SK-N-SH treated with all-trans-retinoic acid at 6 μM for 48 hours (cell line): ENCODE results near the gene RASD2.

Source experiments
- ATAC-seq: fragments of 200-7000 bp; cut with Tn5 transposase; 3 replicates; pipeline ENCODE4 v1.9.1; 2020; ENCODE audit warnings: mild to moderate bottlenecking, moderate library complexity
- ARNTL ChIP-seq: fragments of 450-650 bp; formaldehyde crosslinking; IDR thresholded peaks from 2 replicates; pipeline ENCODE4 v1.5.0; 2020; ENCODE audit warnings: low read depth, mild to moderate bottlenecking, moderate library complexity, borderline replicate concordance
- BACH2 ChIP-seq: fragments of 250-450 bp; sonication (Bioruptor Pico); IDR thresholded peaks from 2 replicates; pipeline ENCODE4 v1.9.0; 2021; ENCODE audit warnings: mild to moderate bottlenecking, borderline replicate concordance
- CREB5 ChIP-seq: fragments of 250-450 bp; sonication (Bioruptor Pico); IDR thresholded peaks from 2 replicates; pipeline ENCODE4 v1.5.1; 2020; ENCODE audit warnings: low read depth, mild to moderate bottlenecking, moderate library complexity
- CSDC2 ChIP-seq: fragments of 250-450 bp; sonication (Bioruptor Pico); IDR thresholded peaks from 2 replicates; pipeline ENCODE4 v1.5.0; 2020; ENCODE audit warnings: mild to moderate bottlenecking, moderate library complexity
- ESRRG ChIP-seq: fragments of 250-450 bp; sonication (Bioruptor Pico); IDR thresholded peaks from 2 replicates; pipeline ENCODE4 v1.6.1; 2021; ENCODE audit warnings: mild to moderate bottlenecking
- ISL1 ChIP-seq: fragments of 250-450 bp; sonication (Bioruptor Pico); IDR thresholded peaks from 2 replicates; pipeline ENCODE4 v2.1.2; 2022; ENCODE audit warnings: mild to moderate bottlenecking, moderate library complexity
- OSR1 ChIP-seq: fragments of 250-450 bp; sonication (Bioruptor Pico); IDR thresholded peaks from 2 replicates; pipeline ENCODE4 v1.8.0; 2022; ENCODE audit warnings: moderate library complexity, mild to moderate bottlenecking, inconsistent platforms
- PATZ1 ChIP-seq: fragments of 250-450 bp; sonication (Bioruptor Pico); IDR thresholded peaks from 2 replicates; pipeline ENCODE4 v1.8.0; 2020; ENCODE audit warnings: mild to moderate bottlenecking, moderate library complexity, borderline replicate concordance
- POU6F1 ChIP-seq: fragments of 250-450 bp; sonication (Bioruptor Pico); IDR thresholded peaks from 2 replicates; pipeline ENCODE4 v1.8.0; 2021; ENCODE audit warnings: low read depth, mild to moderate bottlenecking, moderate library complexity, borderline replicate concordance
- PPARA ChIP-seq: fragments of 250-450 bp; sonication (Bioruptor Pico); IDR thresholded peaks from 2 replicates; pipeline ENCODE4 v1.5.0; 2020; ENCODE audit warnings: mild to moderate bottlenecking, borderline replicate concordance
- SNAI2 ChIP-seq: fragments of 250-450 bp; sonication (Bioruptor Pico); IDR thresholded peaks from 2 replicates; pipeline ENCODE4 v1.5.0; 2020; ENCODE audit warnings: mild to moderate bottlenecking, moderate library complexity
- TCF4 ChIP-seq: fragments of 250-450 bp; sonication (Bioruptor Pico); IDR thresholded peaks from 2 replicates; pipeline ENCODE4 v1.8.0; 2021; ENCODE audit warnings: mild to moderate bottlenecking, moderate library complexity, borderline replicate concordance
- TSHZ2 ChIP-seq: fragments of 250-450 bp; sonication (Bioruptor Pico); IDR thresholded peaks from 2 replicates; pipeline ENCODE4 v1.5.0; 2020; ENCODE audit warnings: mild to moderate bottlenecking, moderate library complexity
- ZC3H10 ChIP-seq: fragments of 250-450 bp; sonication (Bioruptor Pico); IDR thresholded peaks from 2 replicates; pipeline ENCODE4 v1.5.1; 2021; ENCODE audit warnings: mild to moderate bottlenecking, moderate library complexity
- ZFP3 ChIP-seq: fragments of 250-450 bp; sonication (Bioruptor Pico); IDR thresholded peaks from 2 replicates; pipeline ENCODE4 v1.5.0; 2020; ENCODE audit warnings: mild to moderate bottlenecking, moderate library complexity
- ZNF70 ChIP-seq: fragments of 450-650 bp; formaldehyde crosslinking; IDR thresholded peaks from 2 replicates; pipeline ENCODE4 v1.5.0; 2020; ENCODE audit warnings: mild to moderate bottlenecking, moderate library complexity
- ZNF8 ChIP-seq: fragments of 450-650 bp; formaldehyde crosslinking; IDR thresholded peaks from 2 replicates; pipeline ENCODE4 v1.5.0; 2020; ENCODE audit warnings: mild to moderate bottlenecking, moderate library complexity

The RASD2 gene

GRCh38 chr22:35590634-35591295 is 50.1 kb downstream of the RASD2 start:
- TF ChIP-seq ZNF8 (CRISPR knock-in tag) (no peak), ZC3H10 (no peak), ZNF70 (CRISPR knock-in tag) (no peak), PPARA (CRISPR knock-in tag) (no peak), ZFP3 (no peak), ARNTL (CRISPR knock-in tag) (no peak), TSHZ2 (CRISPR knock-in tag) (no peak), POU6F1 (CRISPR knock-in tag) (no peak), BACH2 (CRISPR knock-in tag) (no peak)
- ATAC-seq, result no peak

GRCh38 chr22:35591714-35592417 is 51.2 kb downstream of the RASD2 start:
- TF ChIP-seq ZFP3 (no peak), TCF4 (CRISPR knock-in tag) (no peak), BACH2 (CRISPR knock-in tag) (no peak), CREB5 (CRISPR knock-in tag) (no peak), SNAI2 (CRISPR knock-in tag) (no peak), PATZ1 (no peak), ESRRG (no peak), OSR1 (CRISPR knock-in tag) (no peak), TSHZ2 (CRISPR knock-in tag) (no peak), ZNF8 (CRISPR knock-in tag) (no peak), ISL1 (CRISPR knock-in tag) (no peak), POU6F1 (CRISPR knock-in tag) (no peak), PPARA (CRISPR knock-in tag) (no peak), CSDC2 (CRISPR knock-in tag) (no peak)

More at GRCh38 chr22:35591714-35592417, 51.2 kb downstream of the RASD2 start:
- ATAC-seq, result no peak
